ENCODE data around the gene DLX5.
"Not testable (repeated sequence)": the region's sequence is repeated elsewhere in the genome, so short reads cannot be mapped to it uniquely, and the experiment has no call there.

Gene DLX5

DNA sequence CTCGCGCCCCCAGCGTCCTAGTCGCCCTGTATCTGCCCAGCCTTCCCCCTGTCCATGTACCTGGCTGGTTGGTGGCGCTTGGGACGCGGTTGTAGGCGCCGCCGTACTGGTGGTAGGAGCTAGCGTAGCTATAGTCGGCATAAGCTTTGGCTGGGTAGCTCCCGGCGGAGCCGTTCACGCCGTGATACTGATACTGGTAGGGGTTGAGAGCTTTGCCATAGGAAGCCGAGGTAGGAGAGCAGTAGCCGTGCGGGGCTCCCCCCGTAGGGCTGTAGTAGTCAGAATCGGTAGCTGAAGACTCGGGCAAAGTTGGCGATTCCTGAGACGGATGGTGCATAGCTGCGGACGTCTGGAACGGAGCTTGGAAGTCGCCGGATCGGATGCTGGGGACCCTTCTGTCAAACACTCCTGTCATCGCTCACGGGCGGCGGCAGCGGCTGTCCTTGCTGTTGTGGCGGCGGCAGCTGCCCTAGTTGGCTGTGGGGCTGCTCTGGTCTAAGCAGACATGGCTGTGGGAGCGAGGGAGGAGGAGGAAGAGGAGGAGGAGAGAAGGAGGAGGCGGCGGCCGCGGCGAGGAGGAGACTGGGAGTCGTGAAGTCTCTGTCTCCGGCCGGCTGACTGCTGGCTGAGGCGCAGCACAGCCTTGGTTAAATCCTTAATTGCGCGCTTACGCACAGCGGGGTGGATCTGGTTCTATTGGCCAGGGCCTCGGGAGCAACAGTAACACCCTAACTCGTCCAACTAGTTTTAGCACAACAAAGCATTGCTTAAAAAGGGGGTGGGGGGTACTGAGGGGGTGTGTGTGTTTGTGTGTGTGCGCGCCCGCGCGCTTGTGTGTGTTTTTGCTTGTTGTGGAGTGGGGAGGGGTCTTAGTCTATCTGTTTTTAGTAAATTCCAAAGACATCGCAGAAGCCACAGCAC is at the start of gene DLX5:
Gene DLX5 (minus strand): TSS at position 623 of the 921 bp plus-strand sequence. CDS start 208 bp downstream, at position 415.
- peaks cover 32% of the 10 kb centered on the region for H3K4me1 ChIP-seq (ENCODE audit: control insufficient read depth, insufficient read depth, low read length)
- H3K36me3 ChIP-seq (ENCODE audit: control insufficient read depth in 2 of 2, insufficient read depth in 2 of 2, low read length in 2 of 2), result no peaks in the 10 kb centered on the region
- peaks cover 67 to 81% of the 10 kb centered on the region in 2 donors for H3K27me3 ChIP-seq (ENCODE audit: control insufficient read depth in 1 of 2, insufficient read depth in 2 of 2, low read length in 2 of 2)
- H3K4me3 ChIP-seq (ENCODE audit: low read length in 2 of 2), result peak within 1 kb of the TSS; percentile 66 to 69
- H3K9ac ChIP-seq (ENCODE audit: low read length in 2 of 2), result no peak within 1 kb of the TSS
- no peaks in the 10 kb centered on the region for H3K9me3 ChIP-seq (ENCODE audit: control insufficient read depth in 2 of 2, low read length in 2 of 2)
- H3K27ac ChIP-seq (ENCODE audit: low read length), result no peak within 1 kb of the TSS

DNA sequence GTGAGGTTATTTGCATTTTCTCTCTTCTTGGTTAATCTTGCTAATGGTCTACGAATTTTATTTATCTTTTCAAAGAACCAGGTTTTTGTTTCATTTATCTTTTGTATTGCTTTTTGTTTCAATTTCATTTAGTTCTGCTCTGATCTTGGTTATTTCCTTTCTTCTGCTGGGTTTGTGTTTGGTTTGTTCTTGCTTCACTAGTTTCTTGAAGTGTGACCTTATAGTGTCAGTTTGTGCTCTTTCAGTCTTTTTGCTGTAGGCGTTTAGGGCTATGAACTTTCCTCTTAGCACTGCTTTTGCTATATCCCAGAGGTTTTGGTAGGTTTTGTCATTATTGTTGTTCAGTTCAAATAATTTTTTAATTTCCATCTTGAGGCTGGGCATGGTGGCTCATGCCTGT is 47.4 kb upstream of the DLX5 start:
- not testable (repeated sequence) for H3K9ac ChIP-seq (ENCODE audit: low read length in 2 of 2); H3K27ac ChIP-seq (ENCODE audit: low read length); H3K9me3 ChIP-seq (ENCODE audit: control insufficient read depth in 2 of 2, low read length in 2 of 2); H3K36me3 ChIP-seq (ENCODE audit: control insufficient read depth in 2 of 2, insufficient read depth in 2 of 2, low read length in 2 of 2); H3K4me1 ChIP-seq (ENCODE audit: control insufficient read depth, insufficient read depth, low read length); H3K27me3 ChIP-seq (ENCODE audit: control insufficient read depth in 1 of 2, insufficient read depth in 2 of 2, low read length in 2 of 2); H3K4me3 ChIP-seq (ENCODE audit: low read length in 2 of 2)

DNA sequence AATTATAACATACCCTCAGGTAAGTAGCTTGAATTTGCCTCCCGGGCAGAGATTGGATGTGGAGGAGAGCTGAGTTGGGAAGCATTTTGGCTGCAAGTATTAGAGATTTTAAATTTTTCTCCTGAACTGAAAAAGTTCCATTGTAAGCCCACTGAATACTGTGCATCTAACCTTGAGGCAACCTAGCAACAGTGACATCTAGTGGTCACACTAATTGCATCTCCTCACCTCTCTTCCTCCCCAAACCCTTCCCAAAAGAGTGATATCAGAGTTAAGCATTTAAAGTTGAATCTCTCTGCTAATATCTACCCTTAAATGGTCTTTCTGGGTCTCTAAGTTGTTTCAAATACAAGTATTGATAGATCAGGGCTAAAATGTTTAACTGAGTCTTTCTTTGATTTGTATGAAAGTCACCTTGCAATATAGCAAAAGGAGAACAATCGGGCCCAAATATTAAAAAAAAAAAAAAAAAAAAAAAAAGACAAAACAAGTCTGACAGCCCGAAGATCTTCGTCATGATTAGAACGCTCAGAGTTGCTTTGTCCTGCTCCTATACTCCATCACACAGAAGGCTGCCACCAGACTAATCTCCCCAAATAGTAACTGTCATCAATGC is 40.4 kb upstream of the DLX5 start:
- Histone ChIP-seq H3K27ac (ENCODE audit: low read length) (no peak overlapping the region), H3K9me3 (ENCODE audit: control insufficient read depth in 2 of 2, low read length in 2 of 2) (no peaks in the 10 kb centered on the region), H3K9ac (ENCODE audit: low read length in 2 of 2) (no peak overlapping the region), H3K27me3 (ENCODE audit: control insufficient read depth in 1 of 2, insufficient read depth in 2 of 2, low read length in 2 of 2) (no peaks in the 10 kb centered on the region), H3K4me1 (ENCODE audit: control insufficient read depth, insufficient read depth, low read length) (no peaks in the 10 kb centered on the region), H3K4me3 (ENCODE audit: low read length in 2 of 2) (no peak overlapping the region), H3K36me3 (ENCODE audit: control insufficient read depth in 2 of 2, insufficient read depth in 2 of 2, low read length in 2 of 2) (no peaks in the 10 kb centered on the region)

DNA sequence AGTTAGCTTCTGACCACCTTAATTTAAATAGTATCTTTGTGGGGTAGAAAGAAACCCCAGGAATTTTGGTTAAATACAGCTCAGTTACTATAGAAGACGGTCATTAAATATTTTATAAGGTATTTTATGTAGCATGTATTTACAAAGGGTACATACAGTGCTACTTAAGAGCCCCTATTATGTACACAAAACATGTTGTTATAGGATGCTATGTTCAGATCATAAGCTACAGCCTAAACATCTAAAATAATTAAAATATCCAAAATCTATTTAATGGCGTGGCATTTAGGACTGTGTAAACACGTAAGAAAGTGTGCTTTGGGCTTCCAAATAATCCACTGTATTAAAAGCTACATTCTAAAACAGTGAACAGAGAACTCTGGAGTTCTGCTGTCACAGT is 39.4 kb upstream of the DLX5 start:
- Histone ChIP-seq H3K27me3 (ENCODE audit: control insufficient read depth in 1 of 2, insufficient read depth in 2 of 2, low read length in 2 of 2) (no peaks in the 10 kb centered on the region), H3K4me3 (ENCODE audit: low read length in 2 of 2) (no peak overlapping the region)

DNA sequence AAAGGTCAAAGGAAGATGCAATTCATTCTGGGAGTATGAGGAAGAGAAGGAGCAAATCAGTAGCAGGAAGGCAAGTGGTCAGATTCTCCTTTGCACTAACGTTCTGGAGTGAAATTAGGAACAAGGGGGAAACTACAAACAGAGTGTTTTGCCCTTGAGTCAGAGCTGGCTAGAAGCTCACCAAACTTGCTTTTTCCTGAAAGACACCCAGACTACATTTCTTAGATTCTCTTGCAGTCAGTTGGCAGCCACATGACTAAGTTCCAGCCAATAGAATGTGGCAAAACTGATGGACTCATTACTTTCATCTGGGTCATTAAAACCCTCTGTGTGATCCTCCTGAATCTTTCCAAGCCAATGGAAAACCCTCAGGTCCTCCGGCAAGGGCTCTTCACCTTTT is 18.6 kb upstream of the DLX5 start:
- no peak overlapping the region for H3K9ac ChIP-seq (ENCODE audit: low read length in 2 of 2)
- no peaks in the 10 kb centered on the region for H3K4me1 ChIP-seq (ENCODE audit: control insufficient read depth, insufficient read depth, low read length)
- no peaks in the 10 kb centered on the region for H3K9me3 ChIP-seq (ENCODE audit: control insufficient read depth in 2 of 2, low read length in 2 of 2)
- H3K4me3 ChIP-seq (ENCODE audit: low read length in 2 of 2), result no peak overlapping the region
- no peak overlapping the region for H3K27ac ChIP-seq (ENCODE audit: low read length)
- H3K27me3 ChIP-seq (ENCODE audit: control insufficient read depth in 1 of 2, insufficient read depth in 2 of 2, low read length in 2 of 2), result peaks cover 2 to 6% of the 10 kb centered on the region in 2 donors
- no peaks in the 10 kb centered on the region for H3K36me3 ChIP-seq (ENCODE audit: control insufficient read depth in 2 of 2, insufficient read depth in 2 of 2, low read length in 2 of 2)

More for the DNA sequence above, 39.4 kb upstream of the DLX5 start:
- Histone ChIP-seq H3K27ac (ENCODE audit: low read length) (no peak overlapping the region), H3K36me3 (ENCODE audit: control insufficient read depth in 2 of 2, insufficient read depth in 2 of 2, low read length in 2 of 2) (no peaks in the 10 kb centered on the region), H3K9me3 (ENCODE audit: control insufficient read depth in 2 of 2, low read length in 2 of 2) (no peaks in the 10 kb centered on the region), H3K4me1 (ENCODE audit: control insufficient read depth, insufficient read depth, low read length) (no peaks in the 10 kb centered on the region), H3K9ac (ENCODE audit: low read length in 2 of 2) (no peak overlapping the region)

DNA sequence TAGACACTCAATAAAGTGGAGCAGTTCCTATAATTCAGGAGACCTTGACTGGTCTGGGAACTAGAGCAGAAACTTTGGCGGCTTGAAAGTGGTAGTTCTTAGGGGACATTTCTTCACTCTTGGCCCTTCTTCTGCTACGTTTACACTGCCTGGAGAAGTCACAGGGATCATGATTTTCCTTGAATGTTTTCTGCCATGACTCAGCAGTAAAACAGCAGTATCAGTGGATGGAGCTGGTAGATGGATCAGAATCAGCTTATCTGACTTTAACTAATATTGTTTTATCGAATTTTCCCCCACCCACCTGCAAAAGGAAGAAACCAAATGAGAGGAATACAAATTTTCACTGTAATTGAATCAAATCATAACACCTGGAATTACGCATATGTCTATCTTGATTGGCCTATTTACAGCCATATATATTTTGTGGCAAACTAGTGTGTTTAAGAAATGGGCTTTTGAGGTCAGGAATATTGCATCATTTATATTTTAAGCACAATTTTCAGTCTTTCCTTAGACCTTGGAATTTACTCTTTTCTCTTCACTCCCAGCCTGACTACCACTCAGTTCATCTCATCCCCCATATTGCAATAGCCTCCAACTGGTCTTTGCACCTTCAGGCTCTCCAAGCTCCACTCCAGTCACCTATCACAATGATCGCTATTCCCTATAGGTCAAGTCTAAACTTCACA is 14.9 kb upstream of the DLX5 start:
- H3K27ac ChIP-seq (ENCODE audit: low read length), result no peak overlapping the region
- H3K4me1 ChIP-seq (ENCODE audit: control insufficient read depth, insufficient read depth, low read length), result no peaks in the 10 kb centered on the region
- no peaks in the 10 kb centered on the region for H3K9me3 ChIP-seq (ENCODE audit: control insufficient read depth in 2 of 2, low read length in 2 of 2)
- H3K36me3 ChIP-seq (ENCODE audit: control insufficient read depth in 2 of 2, insufficient read depth in 2 of 2, low read length in 2 of 2), result no peaks in the 10 kb centered on the region
- H3K9ac ChIP-seq (ENCODE audit: low read length in 2 of 2), result no peak overlapping the region
- H3K4me3 ChIP-seq (ENCODE audit: low read length in 2 of 2), result no peak overlapping the region
- H3K27me3 ChIP-seq (ENCODE audit: control insufficient read depth in 1 of 2, insufficient read depth in 2 of 2, low read length in 2 of 2), result peaks cover 3 to 6% of the 10 kb centered on the region in 2 donors

DNA sequence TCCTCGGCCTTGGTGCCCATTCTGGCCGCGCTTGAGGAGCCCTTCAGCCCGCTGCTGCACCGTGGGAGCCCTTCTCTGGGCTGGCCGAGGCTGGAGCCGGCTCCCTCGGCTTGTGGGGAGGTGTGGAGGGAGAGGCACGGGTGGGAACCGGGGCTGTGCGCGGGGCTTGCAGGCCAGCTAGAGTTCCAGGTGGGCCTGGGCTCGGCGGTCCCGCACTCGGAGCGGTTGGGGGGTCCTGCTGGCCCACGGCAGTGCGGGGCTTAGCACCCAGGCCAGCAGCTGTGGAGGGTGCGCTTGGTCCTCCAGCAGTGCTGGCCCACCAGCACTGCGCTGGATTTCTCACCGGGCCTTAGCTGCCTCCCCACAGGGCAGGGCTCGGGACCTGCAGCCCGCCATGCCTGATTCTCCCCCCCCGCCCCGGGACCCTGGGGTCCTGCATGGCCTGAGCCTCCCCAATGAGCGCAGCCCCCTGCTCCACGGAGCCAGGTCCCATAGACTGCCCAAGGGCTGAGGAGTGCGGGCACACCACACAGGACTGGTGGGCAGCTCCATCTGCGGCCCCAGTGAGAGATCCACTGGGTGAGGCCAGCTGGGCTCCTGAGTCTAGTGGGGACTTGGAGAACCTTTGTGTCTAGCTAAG is 9.7 kb upstream of the DLX5 start:
- not testable (repeated sequence) for H3K36me3 ChIP-seq (ENCODE audit: control insufficient read depth in 2 of 2, insufficient read depth in 2 of 2, low read length in 2 of 2); H3K27ac ChIP-seq (ENCODE audit: low read length); H3K9me3 ChIP-seq (ENCODE audit: control insufficient read depth in 2 of 2, low read length in 2 of 2); H3K9ac ChIP-seq (ENCODE audit: low read length in 2 of 2); H3K4me1 ChIP-seq (ENCODE audit: control insufficient read depth, insufficient read depth, low read length); H3K4me3 ChIP-seq (ENCODE audit: low read length in 2 of 2); H3K27me3 ChIP-seq (ENCODE audit: control insufficient read depth in 1 of 2, insufficient read depth in 2 of 2, low read length in 2 of 2)

DNA sequence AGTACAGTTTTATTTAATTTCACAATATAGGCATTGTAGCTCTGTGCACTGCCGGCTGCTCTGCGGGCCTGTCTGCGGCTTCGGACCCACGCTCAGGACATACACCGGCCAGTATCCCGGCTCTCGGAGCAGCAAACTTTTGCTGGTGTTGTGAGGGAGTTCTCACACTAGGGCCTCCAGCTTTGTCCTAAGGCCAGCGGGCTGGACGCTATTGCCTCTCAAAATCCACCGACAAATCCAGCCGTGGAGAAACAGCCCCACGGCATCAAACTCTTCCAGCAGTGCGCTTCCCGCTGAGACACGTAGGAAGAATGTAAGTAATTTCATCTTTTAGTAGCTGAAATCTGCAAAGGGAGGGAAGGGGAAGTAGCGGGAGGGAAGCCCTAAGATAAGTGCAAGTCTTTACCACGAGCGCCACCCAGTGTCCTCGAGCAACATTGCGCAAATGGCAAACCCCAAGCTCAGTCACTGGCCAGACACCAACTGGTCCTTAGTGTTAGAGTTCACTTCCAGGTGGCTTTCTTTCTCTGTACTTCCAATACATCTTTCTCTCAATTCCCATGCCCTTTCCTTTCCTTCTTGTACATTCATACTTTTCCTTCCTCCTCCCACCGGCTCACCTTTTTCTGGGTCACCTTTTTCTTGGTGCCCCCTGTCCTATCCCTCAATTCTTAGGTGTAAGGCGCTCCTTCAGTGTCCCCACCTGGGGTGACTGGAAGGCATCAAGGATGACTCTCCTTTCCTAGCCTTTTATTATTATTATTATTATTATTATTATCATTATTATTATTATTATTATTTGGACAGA is 3.0 kb upstream of the DLX5 start:
- Histone ChIP-seq H3K4me3 (ENCODE audit: low read length in 2 of 2) (peak overlapping the region; percentile 41 to 73), H3K4me1 (ENCODE audit: control insufficient read depth, insufficient read depth, low read length) (peaks cover 32% of the 10 kb centered on the region), H3K9ac (ENCODE audit: low read length in 2 of 2) (no peak overlapping the region), H3K27ac (ENCODE audit: low read length) (no peak overlapping the region), H3K27me3 (ENCODE audit: control insufficient read depth in 1 of 2, insufficient read depth in 2 of 2, low read length in 2 of 2) (peaks cover 43 to 49% of the 10 kb centered on the region in 2 donors), H3K9me3 (ENCODE audit: control insufficient read depth in 2 of 2, low read length in 2 of 2) (no peaks in the 10 kb centered on the region), H3K36me3 (ENCODE audit: control insufficient read depth in 2 of 2, insufficient read depth in 2 of 2, low read length in 2 of 2) (no peaks in the 10 kb centered on the region)

DNA sequence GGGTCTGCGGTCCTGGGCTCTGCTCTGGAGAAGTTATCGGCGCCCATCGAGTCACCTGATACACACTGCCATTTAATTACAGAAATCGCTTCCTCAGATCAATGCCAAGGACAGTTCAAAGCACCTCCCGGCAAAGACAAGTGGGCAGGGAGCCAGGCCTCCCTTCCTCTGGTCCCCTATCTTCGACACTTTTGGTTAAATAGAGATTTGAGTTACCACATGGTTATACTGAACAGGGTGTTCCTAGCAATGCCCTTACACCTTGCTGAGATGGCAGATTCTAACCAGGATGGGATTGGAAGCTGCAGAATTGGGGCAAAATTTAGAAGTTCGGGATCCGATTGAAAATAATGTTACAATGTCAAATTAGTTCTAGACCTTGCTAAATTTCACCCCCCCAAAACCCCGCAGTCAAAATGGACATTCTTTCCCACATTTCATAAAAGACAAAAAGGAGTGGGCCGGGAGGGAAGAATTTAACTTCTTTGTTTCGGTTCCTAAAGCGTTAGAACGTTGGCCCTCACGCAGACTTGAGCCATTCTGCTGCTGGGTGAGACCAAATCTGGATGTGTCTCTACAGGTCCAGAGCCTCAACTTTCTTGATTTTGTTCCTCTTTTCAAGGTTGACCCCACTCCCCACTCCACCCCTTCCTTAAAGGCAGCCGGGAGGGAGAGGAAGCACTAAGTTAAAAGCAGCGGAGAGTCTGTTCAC is 2.2 kb upstream of the DLX5 start:
- Histone ChIP-seq H3K4me3 (ENCODE audit: low read length in 2 of 2) (peak overlapping the region; percentile 41 to 73), H3K9ac (ENCODE audit: low read length in 2 of 2) (no peak overlapping the region), H3K27ac (ENCODE audit: low read length) (no peak overlapping the region), H3K27me3 (ENCODE audit: control insufficient read depth in 1 of 2, insufficient read depth in 2 of 2, low read length in 2 of 2) (peaks cover 50 to 57% of the 10 kb centered on the region in 2 donors), H3K4me1 (ENCODE audit: control insufficient read depth, insufficient read depth, low read length) (peaks cover 32% of the 10 kb centered on the region), H3K36me3 (ENCODE audit: control insufficient read depth in 2 of 2, insufficient read depth in 2 of 2, low read length in 2 of 2) (no peaks in the 10 kb centered on the region), H3K9me3 (ENCODE audit: control insufficient read depth in 2 of 2, low read length in 2 of 2) (no peaks in the 10 kb centered on the region)
